ENCODE data around the gene PTGFR. TPM values are rescaled to one million over a fixed set of nuclear protein-coding genes. Genes with fewer than 3 reads are reported as not detected.

The PTGFR gene
- total RNA-seq, 2 donors from 2014 or later, result 0.39 to 1.6 TPM

GRCh38 chr1:78475888-78476610 is 14.7 kb upstream of the PTGFR start:
- Histone ChIP-seq H3K4me1 (no peaks in the 10 kb centered on the region), H3K36me3 (no peaks in the 10 kb centered on the region), H3K4me3 (no peak overlapping the region), H3K27me3 (no peaks in the 10 kb centered on the region), H3K27ac (no peak overlapping the region), H3K9me3 (no peaks in the 10 kb centered on the region)
- DNase-seq (ENCODE audit: low spot score), result no peak
- TF ChIP-seq, protein P1, sequence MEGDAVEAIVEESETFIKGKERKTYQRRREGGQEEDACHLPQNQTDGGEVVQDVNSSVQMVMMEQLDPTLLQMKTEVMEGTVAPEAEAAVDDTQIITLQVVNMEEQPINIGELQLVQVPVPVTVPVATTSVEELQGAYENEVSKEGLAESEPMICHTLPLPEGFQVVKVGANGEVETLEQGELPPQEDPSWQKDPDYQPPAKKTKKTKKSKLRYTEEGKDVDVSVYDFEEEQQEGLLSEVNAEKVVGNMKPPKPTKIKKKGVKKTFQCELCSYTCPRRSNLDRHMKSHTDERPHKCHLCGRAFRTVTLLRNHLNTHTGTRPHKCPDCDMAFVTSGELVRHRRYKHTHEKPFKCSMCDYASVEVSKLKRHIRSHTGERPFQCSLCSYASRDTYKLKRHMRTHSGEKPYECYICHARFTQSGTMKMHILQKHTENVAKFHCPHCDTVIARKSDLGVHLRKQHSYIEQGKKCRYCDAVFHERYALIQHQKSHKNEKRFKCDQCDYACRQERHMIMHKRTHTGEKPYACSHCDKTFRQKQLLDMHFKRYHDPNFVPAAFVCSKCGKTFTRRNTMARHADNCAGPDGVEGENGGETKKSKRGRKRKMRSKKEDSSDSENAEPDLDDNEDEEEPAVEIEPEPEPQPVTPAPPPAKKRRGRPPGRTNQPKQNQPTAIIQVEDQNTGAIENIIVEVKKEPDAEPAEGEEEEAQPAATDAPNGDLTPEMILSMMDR (IDR thresholded peaks at IDR 0.05), result no peak

DNA sequence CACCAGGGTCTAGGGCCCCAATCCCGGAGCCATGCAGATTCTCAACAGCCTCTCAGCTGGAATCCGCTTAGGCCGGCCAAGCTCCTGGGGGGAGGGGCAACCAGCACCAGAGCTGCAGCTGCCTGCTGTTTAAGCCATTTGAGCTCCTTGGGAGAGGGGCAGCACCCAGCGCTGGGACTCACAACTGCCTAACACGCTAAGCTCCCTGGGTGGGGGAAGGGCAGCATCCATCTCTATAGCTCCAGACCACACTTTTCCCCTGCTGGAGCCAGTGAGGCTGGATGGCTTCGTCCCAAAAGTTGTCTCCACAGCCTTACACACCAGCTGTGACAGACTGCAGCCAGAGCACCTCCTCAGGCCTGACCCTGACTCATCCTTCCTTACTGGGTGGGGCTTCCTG is 6.9 kb upstream of the PTGFR start:
- H3K36me3 ChIP-seq, result no peaks in the 10 kb centered on the region
- H3K27ac ChIP-seq, result no peak overlapping the region
- no peak overlapping the region for H3K4me3 ChIP-seq
- no peak for DNase-seq (ENCODE audit: low spot score)
- H3K4me1 ChIP-seq, result no peaks in the 10 kb centered on the region
- H3K27me3 ChIP-seq, result no peaks in the 10 kb centered on the region
- H3K9me3 ChIP-seq, result peaks cover 0 to 6% of the 10 kb centered on the region in 2 donors
- TF ChIP-seq, protein P1 (IDR thresholded peaks at IDR 0.05), result no peak

DNA sequence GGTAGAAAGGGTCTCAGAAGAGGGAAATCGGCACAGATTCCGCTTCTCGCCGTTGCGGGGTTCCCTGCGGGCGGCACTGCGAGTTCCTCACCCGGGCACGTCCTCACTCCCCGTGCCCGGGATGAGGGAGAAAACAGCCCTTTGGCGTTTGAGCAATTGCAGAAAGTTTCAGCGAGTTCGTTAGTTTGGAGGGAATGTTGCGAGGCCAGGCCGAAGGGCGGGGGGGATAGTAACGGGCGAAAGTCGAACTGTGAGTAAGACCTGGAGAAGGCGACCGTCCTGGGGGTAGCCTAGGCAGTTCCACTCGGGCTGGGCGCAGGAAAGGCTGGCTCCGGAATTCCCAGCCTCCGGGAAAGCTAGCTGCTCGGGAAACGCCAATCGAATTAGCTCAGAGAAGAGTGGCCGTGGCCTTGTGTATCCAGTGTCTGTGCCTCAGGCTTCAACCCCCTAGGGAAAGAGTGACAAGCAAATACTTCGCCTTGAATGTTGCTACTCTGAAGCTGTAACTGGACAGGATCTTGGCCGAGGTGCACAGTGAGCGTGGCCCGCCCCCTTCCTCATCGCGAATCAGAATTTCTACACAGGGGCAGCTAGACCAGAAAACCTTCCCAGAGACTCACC is 787 bp downstream of the PTGFR start:
- Histone ChIP-seq H3K36me3 (no peaks in the 10 kb centered on the region), H3K27ac (peak overlapping the region; percentile 68 to 71), H3K9me3 (peaks cover 0 to 14% of the 10 kb centered on the region in 2 donors), H3K4me3 (peak overlapping the region; percentile 34 to 49), H3K27me3 (no peaks in the 10 kb centered on the region), H3K4me1 (no peaks in the 10 kb centered on the region)
- DNase-seq (ENCODE audit: low spot score), result peak; percentile 70
- TF ChIP-seq, protein P1 (IDR thresholded peaks at IDR 0.05), result no peak

GRCh38 chr1:78492386-78492950 is 1.7 kb downstream of the PTGFR start:
- TF ChIP-seq, protein P1 (IDR thresholded peaks at IDR 0.05), result no peak
- Histone ChIP-seq H3K36me3 (no peaks in the 10 kb centered on the region), H3K4me1 (no peaks in the 10 kb centered on the region), H3K27me3 (no peaks in the 10 kb centered on the region), H3K27ac (no peak overlapping the region), H3K4me3 (no peak overlapping the region), H3K9me3 (peaks cover 0 to 14% of the 10 kb centered on the region in 2 donors)
- no peak for DNase-seq (ENCODE audit: low spot score)

DNA sequence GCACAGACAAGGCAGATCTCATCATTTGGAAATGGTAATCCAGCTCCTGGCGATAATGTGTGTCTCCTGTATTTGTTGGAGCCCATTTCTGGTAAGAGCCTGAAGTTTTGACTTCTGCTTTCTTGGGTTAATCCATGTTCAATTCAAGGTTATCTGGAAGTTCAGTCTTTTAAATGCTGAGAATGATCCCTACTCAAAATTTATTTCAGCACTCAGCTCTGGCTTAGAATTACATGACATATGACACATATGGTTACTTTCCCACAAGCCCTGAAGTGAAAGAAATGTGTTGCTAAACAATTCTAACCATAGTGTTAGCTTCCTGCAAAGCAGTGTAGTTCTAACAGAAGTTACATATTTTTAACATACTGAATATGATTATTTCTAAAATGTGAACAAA is 2.7 kb downstream of the PTGFR start:
- Histone ChIP-seq H3K4me3 (no peak overlapping the region), H3K36me3 (no peaks in the 10 kb centered on the region), H3K27me3 (no peaks in the 10 kb centered on the region), H3K4me1 (no peaks in the 10 kb centered on the region), H3K9me3 (peaks cover 0 to 12% of the 10 kb centered on the region in 2 donors), H3K27ac (no peak overlapping the region)
- DNase-seq (ENCODE audit: low spot score), result no peak
- TF ChIP-seq, protein P1 (IDR thresholded peaks at IDR 0.05), result no peak

Measured in right atrium auricular region (tissue), 2 donors.